Stomach (tissue), 4 donors: Measurements from ENCODE around the gene STIM1.

Experiments used
- CTCF ChIP-seq, 7 experiments: fragments of 450-650 bp in 4 of 7; fragments of 200-600 bp in 3 of 7; sonication (generic) in 3 of 7; IDR thresholded peaks; one replicate each; pipeline ENCODE4 v1.5.1; 2016 to 2019; ENCODE audit warnings: antibody characterized with exemption in 7 of 7, control low read depth in 2 of 7, mild to moderate bottlenecking in 1 of 7
- EP300 ChIP-seq: sonication (generic); formaldehyde crosslinking; IDR thresholded peaks from one replicate; pipeline ENCODE4 v1.6.1; 2017; ENCODE audit warnings: antibody characterized with exemption
- POLR2A ChIP-seq, 4 donors: fragments of 450-650 bp; IDR thresholded peaks; one replicate each; pipeline ENCODE4 v1.6.1; 2016; ENCODE audit warnings: antibody characterized with exemption in 4 of 4, control low read depth in 2 of 4, mild to moderate bottlenecking in 1 of 4, moderate library complexity in 1 of 4
- POLR2AphosphoS5 ChIP-seq, 3 donors: sonication (generic); formaldehyde crosslinking; IDR thresholded peaks; one replicate each; pipeline ENCODE4 v1.6.1; 2016; ENCODE audit warnings: antibody characterized with exemption in 3 of 3

GRCh38 chr11:3916962-3917361 lies 61.5 kb downstream of the STIM1 start:
- no peak for TF ChIP-seq CTCF (IDR thresholded peaks at IDR 0.05)
- TF ChIP-seq POLR2A (IDR thresholded peaks at IDR 0.05): no peak
- no peak for TF ChIP-seq POLR2AphosphoS5 (IDR thresholded peaks at IDR 0.05)
- no peak for TF ChIP-seq EP300
